HAP-1 (cell line): ENCODE measurements around the gene FMO5.
"Not testable (repeated sequence)": the region's sequence is repeated elsewhere in the genome, so short reads cannot be mapped to it uniquely, and the experiment has no call there.

Experiments
- DNase-seq, 2 experiments: peaks; one replicate each; pipeline ENCODE4 v3.0.0-alpha.2; 2016 to 2020; ENCODE audit warnings: low spot score in 2 of 2
- H3K27me3 ChIP-seq: fragments of 250-450 bp; sonication (Bioruptor Pico); 2 replicates; pipeline ENCODE4 v1.5.1; 2020; ENCODE audit warnings: low read depth, mild to moderate bottlenecking, moderate library complexity
- H3K36me3 ChIP-seq: fragments of 250-450 bp; sonication (Bioruptor Pico); replicated peaks from 2 replicates; pipeline ENCODE4 v1.5.1; 2020; ENCODE audit warnings: mild to moderate bottlenecking
- H3K4me1 ChIP-seq: fragments of 250-450 bp; sonication (Bioruptor Pico); 2 replicates; pipeline ENCODE4 v1.5.1; 2020; ENCODE audit warnings: mild to moderate bottlenecking
- H3K4me3 ChIP-seq: fragments of 250-450 bp; sonication (Bioruptor Pico); 2 replicates; pipeline ENCODE4 v1.5.1; 2020; ENCODE audit warnings: mild to moderate bottlenecking, moderate library complexity
- H3K9me3 ChIP-seq: fragments of 250-450 bp; sonication (Bioruptor Pico); 2 replicates; pipeline ENCODE4 v1.5.1; 2020; ENCODE audit warnings: mild to moderate bottlenecking, moderate library complexity
- in situ Hi-C: fragments of 300-500 bp; cut with MboI; formaldehyde crosslinking; loops from 3 replicates; pipeline ENCODE4 v1.14.3; 2020; ENCODE audit warnings: low sequenced_read_pairs, inconsistent platforms, mixed read lengths

The FMO5 gene

GRCh38 chr1:147245586-147246021 is 20.5 kb upstream of the FMO5 start:
- peaks cover 5% of the 10 kb centered on the region for H3K4me1 ChIP-seq
- no peaks in the 10 kb centered on the region for H3K27me3 ChIP-seq
- DNase-seq: no peak
- H3K4me3 ChIP-seq: no peak overlapping the region
- in situ Hi-C loops: no loop called here
- no peaks in the 10 kb centered on the region; the same call in 1 of the 2 replicates for H3K9me3 ChIP-seq
- 0 out of 2 replicates have a peak, but pooled peaks cover 2% of the 10 kb centered on the region for H3K36me3 ChIP-seq

- in situ Hi-C loops: no loop called here
- no peak for DNase-seq
- Histone ChIP-seq H3K4me1 (peaks cover 8% of the 10 kb centered on the region), H3K27me3 (no peaks in the 10 kb centered on the region), H3K9me3 (no peaks in the 10 kb centered on the region; the same call in 1 of the 2 replicates), H3K4me3 (no peak overlapping the region), H3K36me3 (0 out of 2 replicates have a peak, but pooled peaks cover 2% of the 10 kb centered on the region)
Measured at GRCh38 chr1:147245129-147245528, 20.0 kb upstream of the FMO5 start.

- in situ Hi-C loops: loop anchor here (5.0 kb wide), 1 partner anchor 72 kb away; the partner anchor contains the start of gene PRKAB2
- Histone ChIP-seq H3K9me3 (no peaks in the 10 kb centered on the region; the same call in 1 of the 2 replicates), H3K4me3 (peak overlapping the region; percentile 93), H3K36me3 (0 out of 2 replicates have a peak, but pooled peaks cover 2% of the 10 kb centered on the region), H3K27me3 (no peaks in the 10 kb centered on the region), H3K4me1 (peaks cover 13% of the 10 kb centered on the region)
- no peak for DNase-seq
Measured at GRCh38 chr1:147243841-147244240, 18.7 kb upstream of the FMO5 start.

- in situ Hi-C loops: loop anchor here (5.0 kb wide), 1 partner anchor 71 kb away; the partner anchor contains the start of gene PRKAB2
Measured at GRCh38 chr1:147243228-147243685, 18.1 kb upstream of the FMO5 start.

DNA sequence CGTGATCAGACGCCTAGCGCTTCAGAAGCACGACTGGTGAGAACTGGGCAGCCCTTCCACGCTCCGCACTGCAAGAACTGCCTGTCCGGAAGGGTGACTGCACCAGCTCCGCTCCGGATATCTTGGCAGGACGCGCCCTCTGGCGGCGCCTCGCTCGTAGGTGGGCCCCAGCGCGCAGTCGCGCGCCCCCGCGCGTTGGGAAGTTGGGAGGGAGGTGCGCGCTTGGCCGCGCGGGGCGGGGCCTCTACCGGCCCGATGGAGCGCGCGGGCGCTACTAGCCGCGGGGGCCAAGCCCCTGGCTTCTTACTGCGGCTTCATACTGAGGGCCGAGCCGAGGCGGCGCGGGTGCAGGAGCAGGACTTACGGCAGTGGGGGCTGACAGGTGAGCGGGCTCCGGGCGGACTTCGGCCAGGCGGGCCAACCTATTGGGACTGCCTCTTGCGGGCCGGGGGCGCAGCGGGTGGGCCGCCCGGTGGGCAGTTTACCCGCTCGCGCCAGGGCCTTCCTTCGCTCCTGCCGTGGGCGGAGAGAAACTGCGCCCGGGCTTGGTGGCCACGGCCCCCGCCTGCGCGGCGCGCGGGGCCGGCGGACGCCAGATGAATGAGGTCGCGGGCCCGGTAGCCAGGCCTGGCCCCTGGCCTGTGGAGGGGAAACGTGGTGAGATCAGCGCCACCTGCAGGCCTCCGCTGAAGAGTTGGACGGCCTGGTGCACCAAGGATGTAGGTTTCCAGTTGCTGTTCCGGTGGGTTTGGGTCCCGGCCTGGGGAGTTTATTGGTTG is 17.5 kb upstream of the FMO5 start, which contains the start of gene CHD1L:
TSS of gene CHD1L (plus strand) at position 236 of the 779 bp plus-strand sequence. CDS start at position 256, 20 bp downstream.
- Histone ChIP-seq H3K4me3 (peak within 1 kb of the TSS; percentile 93), H3K27me3 (no peaks in the 10 kb centered on the region), H3K4me1 (peaks cover 13% of the 10 kb centered on the region), H3K9me3 (no peaks in the 10 kb centered on the region; the same call in 1 of the 2 replicates), H3K36me3 (0 out of 2 replicates have a peak, but pooled peaks cover 2% of the 10 kb centered on the region)
- peak; percentile 90 to 95 for DNase-seq
- in situ Hi-C loops: loop anchor here (5.0 kb wide), 1 partner anchor 70 kb away; the partner anchor contains the start of gene PRKAB2

More at GRCh38 chr1:147243228-147243685, 18.1 kb upstream of the FMO5 start:
- 0 out of 2 replicates have a peak, but pooled peaks cover 2% of the 10 kb centered on the region for H3K36me3 ChIP-seq
- peaks cover 13% of the 10 kb centered on the region for H3K4me1 ChIP-seq
- no peaks in the 10 kb centered on the region; the same call in 1 of the 2 replicates for H3K9me3 ChIP-seq
- H3K4me3 ChIP-seq: peak overlapping the region; percentile 93
- no peaks in the 10 kb centered on the region for H3K27me3 ChIP-seq
- DNase-seq: peak in 1 of 2 experiments; percentile 62

- Histone ChIP-seq H3K27me3 (no peaks in the 10 kb centered on the region), H3K4me1 (peaks cover 13% of the 10 kb centered on the region), H3K36me3 (0 out of 2 replicates have a peak, but pooled peaks cover 2% of the 10 kb centered on the region), H3K4me3 (peak overlapping the region; percentile 93), H3K9me3 (no peaks in the 10 kb centered on the region)
- no peak for DNase-seq
- in situ Hi-C loops: loop anchor here (5.0 kb wide), 1 partner anchor 70 kb away; the partner anchor contains the start of gene PRKAB2
Measured at GRCh38 chr1:147241934-147242448, 16.9 kb upstream of the FMO5 start.

- peak; percentile 29 to 43 for DNase-seq
- not testable (repeated sequence) for H3K36me3 ChIP-seq, H3K9me3 ChIP-seq, H3K4me3 ChIP-seq, H3K27me3 ChIP-seq
- in situ Hi-C loops: loop anchor here (5.0 kb wide), 1 partner anchor 68 kb away; the partner anchor contains the start of gene PRKAB2
- peaks cover 11% of the 10 kb centered on the region for H3K4me1 ChIP-seq
Measured at GRCh38 chr1:147240131-147240721, 15.1 kb upstream of the FMO5 start.

- H3K36me3 ChIP-seq: no peaks in the 10 kb centered on the region
- no peak overlapping the region for H3K4me3 ChIP-seq
- 0 out of 2 replicates have a peak, but pooled peaks cover 2% of the 10 kb centered on the region for H3K9me3 ChIP-seq
- no peaks in the 10 kb centered on the region for H3K27me3 ChIP-seq
- peaks cover 11% of the 10 kb centered on the region for H3K4me1 ChIP-seq
- no peak for DNase-seq
- in situ Hi-C loops: no loop called here
Measured at GRCh38 chr1:147238925-147239820, 14.0 kb upstream of the FMO5 start.

- Histone ChIP-seq H3K4me3 (no peak overlapping the region), H3K4me1 (peaks cover 11% of the 10 kb centered on the region), H3K9me3 (0 out of 2 replicates have a peak, but pooled peaks cover 2% of the 10 kb centered on the region), H3K27me3 (no peaks in the 10 kb centered on the region), H3K36me3 (no peaks in the 10 kb centered on the region)
- no peak for DNase-seq
- in situ Hi-C loops: no loop called here
Measured at GRCh38 chr1:147238053-147238902, 13.1 kb upstream of the FMO5 start.

DNA sequence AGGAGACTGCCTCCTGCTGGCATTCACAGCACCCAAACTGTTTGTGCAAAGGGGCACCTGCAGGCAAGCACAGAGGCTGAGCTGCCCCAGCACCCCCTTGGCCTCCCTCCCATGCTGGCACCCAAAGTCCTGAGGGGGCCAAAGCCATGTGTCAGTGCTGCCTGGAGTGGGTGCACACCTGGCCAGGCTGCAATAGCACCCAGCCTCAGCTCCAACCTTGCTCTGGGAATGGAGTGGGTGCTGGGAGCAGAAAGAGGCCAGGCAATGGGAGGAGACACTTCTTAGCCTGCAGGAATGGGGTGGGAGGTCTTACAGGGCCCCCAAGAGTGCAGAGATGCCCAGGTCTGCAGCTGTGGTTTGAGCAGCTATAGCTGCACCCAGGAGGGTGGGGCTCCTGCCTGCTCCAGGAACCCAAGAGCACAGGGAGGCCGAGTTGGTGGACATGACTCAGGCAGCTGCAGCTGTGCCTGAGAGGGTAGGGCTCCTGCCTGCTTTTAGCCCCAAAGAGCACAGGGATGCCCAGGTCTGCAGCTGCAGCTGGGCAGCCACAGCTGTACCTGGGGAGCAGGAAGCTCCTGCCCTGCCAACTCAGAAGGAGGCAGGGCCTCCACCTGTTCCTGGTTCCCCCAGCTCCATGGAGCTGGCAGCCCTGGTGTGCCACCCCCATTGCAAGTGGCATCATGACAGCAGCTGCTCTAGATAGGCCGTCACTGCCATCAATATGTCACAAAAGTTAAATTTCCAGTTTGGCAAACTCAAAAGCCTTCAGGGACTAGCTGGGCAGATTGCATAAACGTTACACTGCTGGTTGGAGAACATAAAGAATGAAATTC is 12.0 kb upstream of the FMO5 start:
- Histone ChIP-seq H3K27me3 (no peaks in the 10 kb centered on the region), H3K4me3 (no peak overlapping the region), H3K9me3 (0 out of 2 replicates have a peak, but pooled peaks cover 2% of the 10 kb centered on the region), H3K36me3 (no peaks in the 10 kb centered on the region), H3K4me1 (peaks cover 10% of the 10 kb centered on the region)
- in situ Hi-C loops: no loop called here
- DNase-seq: no peak

GRCh38 chr1:147236448-147236847 is 11.3 kb upstream of the FMO5 start:
- H3K36me3 ChIP-seq: no peaks in the 10 kb centered on the region
- in situ Hi-C loops: no loop called here
- peaks cover 8% of the 10 kb centered on the region for H3K4me1 ChIP-seq
- no peak overlapping the region for H3K4me3 ChIP-seq
- 0 out of 2 replicates have a peak, but pooled peaks cover 2% of the 10 kb centered on the region for H3K9me3 ChIP-seq
- H3K27me3 ChIP-seq: no peaks in the 10 kb centered on the region
- no peak for DNase-seq
